SIG-M5 treated with dmso at 0.1 percent for 504 hours (cell line): ENCODE data around the gene CYTH4.

Experiments
- DNase-seq: peaks from one replicate; lab custom pipeline; 2025; ENCODE audit not compliant: unreplicated experiment; lab: John Stamatoyannopoulos, UW

Gene CYTH4

GRCh38 chr22:37285937-37286336 is 3.6 kb downstream of the CYTH4 start:
- no peak for DNase-seq

- DNase-seq: no peak
Measured at GRCh38 chr22:37287550-37287951, 5.2 kb downstream of the CYTH4 start.

- no peak for DNase-seq
Measured at GRCh38 chr22:37288521-37288920, 6.2 kb downstream of the CYTH4 start.

DNA sequence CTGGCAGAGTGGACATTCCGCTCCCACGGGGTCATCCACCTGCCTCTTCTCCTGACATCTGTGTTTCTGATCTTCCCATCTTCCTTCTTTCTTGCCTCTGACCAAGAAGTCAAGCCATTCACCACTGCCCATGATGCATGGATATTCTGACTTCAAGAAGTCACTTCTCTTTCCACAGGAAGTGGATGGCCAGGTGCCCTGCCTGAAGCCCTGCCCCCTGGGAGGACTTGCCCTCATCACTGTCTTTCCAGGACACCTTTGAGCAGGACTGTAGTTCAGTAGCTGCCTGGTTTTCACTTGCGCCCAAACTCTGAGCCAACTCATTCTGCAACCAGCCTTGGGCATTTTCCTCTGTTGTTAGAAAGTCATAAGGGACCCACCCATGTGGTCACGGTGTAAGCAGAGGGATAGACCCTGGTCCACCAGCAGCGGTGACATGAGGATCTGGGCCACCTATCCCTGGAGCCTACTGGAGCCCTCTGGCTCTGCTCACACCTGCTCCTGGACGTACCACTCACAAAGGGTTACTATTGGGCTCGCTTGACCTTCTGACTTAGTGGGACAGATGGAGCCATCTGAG is 6.9 kb downstream of the CYTH4 start:
- DNase-seq: no peak

GRCh38 chr22:37290737-37291136 is 8.4 kb downstream of the CYTH4 start:
- DNase-seq: no peak

DNA sequence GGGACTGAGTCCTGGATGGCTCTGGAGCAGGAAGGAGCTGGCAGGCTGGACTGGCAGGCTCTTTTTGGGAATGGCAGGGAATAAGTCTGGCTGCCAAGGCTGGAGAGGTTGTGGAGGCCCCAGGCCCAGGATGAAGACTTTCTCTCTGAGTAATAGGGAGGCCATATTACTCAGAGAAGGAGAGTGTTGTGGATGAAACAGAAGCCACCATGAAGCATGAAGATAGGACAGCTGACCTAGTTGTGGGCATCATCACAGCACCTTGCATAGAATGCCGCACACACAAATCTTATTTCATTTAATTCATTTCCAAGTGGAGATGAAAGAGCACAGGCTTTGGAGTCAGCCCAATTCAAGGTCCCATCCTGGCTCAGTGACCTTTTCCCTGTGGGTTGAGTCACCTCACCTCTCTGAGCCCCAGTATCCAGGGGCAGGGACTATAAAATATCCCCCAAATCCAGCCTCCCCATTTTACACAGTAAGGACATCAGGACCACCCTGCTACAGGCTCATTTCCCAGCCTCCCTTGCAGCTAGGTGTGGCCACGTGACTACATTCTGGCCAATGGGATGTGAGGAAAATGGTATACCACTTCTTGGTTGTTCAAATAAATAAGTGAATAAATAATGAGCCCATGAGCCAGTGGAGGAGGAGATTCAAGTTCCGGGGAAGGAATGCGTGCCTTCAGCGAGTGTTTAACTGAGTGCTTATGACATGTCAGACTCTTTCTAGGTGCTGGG is 9.4 kb downstream of the CYTH4 start:
- DNase-seq: no peak

DNA sequence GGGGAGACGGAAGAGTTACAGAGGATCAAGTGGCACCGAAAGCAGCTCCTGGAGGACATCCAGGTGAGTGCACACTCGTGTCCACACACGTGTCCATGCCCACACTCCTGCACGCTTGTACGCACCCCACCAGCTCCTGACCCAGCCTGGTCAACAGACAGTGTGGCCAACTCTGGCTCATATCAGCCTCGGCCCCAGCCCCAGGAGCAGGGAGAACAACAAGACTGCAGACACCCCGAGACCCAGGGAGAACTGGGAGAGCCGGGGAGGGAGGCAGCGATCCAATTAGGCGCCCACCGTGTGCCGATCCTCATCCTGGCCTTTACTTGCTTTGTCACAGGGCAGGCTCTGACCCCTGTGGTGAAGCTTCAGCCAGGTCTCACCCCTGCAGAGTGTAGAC is 10.3 kb downstream of the CYTH4 start:
- DNase-seq: no peak

DNA sequence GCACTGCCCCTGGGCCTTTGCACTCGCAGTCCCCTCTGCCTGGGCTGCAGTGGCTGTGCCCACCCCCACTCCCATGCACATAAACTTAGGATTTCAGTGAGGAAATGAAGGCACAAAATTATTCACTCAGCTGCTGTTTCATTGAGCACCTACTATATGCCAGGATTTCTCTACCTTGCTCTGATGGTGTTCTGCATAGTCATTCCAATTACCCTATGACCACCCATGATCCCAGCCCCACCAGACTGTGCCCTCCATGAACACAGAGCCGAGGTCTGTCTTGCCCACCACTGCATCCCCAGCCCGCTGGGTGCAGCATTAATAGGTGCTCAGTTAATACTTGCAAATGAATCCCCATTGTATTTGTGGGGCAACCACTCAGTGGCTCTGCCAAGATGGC is 10.9 kb downstream of the CYTH4 start:
- no peak for DNase-seq

DNA sequence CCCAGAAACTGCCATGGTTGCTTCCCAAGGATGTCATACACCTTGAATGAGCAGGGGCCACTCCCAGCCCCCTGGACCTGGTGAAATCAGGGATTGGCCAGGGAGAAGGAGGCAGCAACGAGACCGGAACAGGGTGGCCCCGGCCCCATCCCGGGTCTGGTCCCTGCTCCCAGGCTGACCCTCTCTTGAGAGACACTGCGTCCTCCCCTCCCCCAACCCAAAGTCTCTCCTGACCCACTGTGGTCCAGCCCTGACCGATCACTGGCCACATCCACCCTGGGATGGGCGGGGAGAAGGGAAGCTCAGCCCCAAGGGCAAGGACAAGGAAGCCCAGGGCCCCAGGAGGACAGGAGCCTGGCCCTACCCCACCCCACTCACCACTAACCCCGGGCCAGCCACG is 12.4 kb downstream of the CYTH4 start:
- no peak for DNase-seq

DNA sequence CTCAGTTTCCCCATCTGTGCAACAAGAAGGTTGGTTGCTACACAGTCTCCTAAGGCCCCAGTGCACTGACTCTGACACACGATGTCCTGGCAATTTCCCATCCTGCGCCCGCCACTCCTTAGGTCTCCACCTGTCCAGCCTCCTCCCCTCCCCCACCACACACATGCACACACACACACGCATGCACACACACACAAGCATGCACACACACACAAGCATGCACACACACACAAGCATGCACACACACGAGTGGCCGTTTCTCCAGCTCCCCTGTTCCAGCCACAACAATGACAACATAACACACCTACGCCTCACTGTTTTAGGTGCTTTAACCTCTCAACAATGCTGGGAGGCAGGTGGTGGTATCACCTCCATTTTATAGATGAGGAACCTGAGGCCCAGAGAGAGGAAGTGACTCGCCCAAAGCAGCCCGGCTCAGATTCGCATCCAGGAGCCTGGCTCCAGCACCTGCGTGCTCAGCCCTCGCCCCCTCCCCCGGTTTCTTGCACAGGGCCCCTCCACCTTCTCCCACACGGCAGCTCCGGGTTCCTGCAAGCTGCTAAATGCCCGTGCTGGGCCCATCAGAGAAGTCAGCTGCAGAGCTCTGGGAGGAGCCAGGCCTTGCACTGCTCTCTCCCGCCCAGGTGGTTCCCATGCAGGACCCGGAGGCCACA is 13.0 kb downstream of the CYTH4 start:
- DNase-seq: no peak

- DNase-seq: no peak
Measured at GRCh38 chr22:37295946-37296345, 13.6 kb downstream of the CYTH4 start.

GRCh38 chr22:37298748-37299495 is 16.6 kb downstream of the CYTH4 start:
- DNase-seq: no peak

DNA sequence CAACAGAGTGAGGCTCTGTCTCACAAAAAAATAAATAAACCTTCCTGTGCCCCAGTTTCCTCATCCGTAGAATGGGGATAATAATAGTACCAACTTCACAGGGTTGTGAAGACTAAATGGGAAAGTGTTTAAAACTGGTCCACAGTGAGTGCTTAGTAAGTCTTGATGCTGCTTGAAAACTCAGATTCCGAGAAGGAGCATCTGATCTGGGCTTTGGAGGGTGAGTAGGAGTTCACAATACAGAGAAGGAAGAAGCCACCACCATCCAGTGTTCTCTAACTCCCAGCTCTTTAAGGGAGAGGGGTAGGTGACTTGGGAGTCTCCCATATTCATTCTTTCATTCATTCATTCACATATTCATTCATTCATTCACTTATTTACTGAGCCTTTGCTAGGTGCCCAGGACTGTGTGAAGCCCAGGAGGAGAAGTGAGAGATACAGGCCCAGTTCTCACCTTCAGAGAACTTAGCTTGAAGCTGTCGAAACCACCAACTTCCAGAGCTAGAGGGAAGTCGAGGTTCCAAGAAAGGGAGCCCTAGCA is 17.7 kb downstream of the CYTH4 start:
- no peak for DNase-seq

DNA sequence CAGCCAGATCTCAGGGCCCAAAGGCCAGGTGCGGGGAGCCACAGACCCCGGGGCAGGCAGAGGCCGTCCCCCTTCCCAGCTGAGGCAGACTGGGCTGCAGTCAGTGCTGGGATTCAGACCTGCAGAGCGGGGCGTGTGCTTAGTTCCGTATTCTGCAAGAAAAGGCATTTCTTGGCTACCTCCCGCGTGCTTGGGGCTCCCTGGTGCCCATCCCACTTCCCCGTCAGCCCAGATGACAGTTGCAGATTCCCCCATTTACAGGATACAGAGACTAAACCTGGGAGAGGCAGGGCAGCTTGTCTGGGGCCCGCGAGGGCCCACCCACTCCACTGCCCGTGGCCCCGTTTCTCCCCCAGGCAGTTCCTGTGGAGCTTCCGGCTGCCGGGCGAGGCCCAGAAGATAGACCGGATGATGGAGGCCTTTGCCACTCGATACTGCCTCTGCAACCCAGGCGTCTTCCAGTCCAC is 18.3 kb downstream of the CYTH4 start:
- DNase-seq: peak; percentile 88

DNA sequence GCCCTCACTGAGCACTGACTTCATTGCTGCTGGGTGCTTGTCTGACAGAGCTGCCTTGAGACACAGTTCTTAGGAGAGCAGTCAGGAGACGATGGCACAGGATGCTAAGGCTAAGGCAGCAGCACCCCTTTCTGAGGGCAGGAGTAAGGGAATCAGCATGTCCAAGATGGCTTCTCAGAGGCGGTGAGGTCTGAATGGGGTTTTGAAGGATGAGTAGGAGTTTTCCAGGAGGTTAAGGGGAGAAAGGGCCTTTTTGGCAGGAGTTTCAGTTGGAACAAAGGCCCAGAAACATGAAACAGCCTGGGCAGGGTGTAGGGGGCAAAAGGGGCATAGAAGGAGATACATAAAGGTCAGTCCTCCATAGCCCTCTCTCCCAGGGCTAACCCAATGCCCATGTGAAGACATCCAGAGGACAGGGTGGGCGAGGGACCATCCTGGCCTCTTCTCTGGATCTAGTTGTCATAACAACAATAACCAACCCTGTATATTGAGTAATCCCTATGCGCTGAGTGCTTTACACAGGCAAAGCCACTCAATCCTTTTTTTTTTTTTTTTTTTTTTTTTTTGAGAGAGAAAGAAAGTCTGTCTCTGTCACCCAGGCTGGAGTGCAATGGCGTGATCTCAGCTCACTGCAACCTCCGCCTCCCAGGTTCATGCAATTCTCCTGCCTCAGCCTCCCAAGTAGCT is 19.0 kb downstream of the CYTH4 start:
- peak; percentile 66 for DNase-seq

GRCh38 chr22:37302674-37303555 is 20.6 kb downstream of the CYTH4 start:
- no peak for DNase-seq

DNA sequence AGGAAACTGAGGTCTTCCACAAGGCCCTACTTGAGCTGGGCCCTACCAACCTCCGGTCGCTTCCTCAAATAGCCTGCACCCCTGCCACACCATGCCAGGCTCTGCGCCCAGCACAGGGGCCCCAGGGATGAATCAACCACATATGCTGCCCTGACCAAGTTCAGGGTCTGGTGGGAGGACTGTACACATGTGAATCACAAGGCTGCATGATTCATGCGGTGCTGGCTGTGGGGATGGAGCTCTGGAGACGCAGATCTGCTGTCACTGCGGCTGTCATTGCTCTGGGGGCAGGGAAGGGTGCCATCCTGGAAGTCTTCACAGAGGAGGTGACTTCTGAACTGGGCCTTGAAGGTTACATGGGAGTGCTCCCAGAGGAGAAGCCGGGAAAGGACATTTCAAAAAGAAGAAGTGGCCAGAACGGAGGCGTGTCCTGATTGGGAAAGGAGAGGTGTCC is 21.5 kb downstream of the CYTH4 start:
- peak; percentile 66 for DNase-seq

- DNase-seq: no peak
Measured at GRCh38 chr22:37304595-37305343, 22.5 kb downstream of the CYTH4 start.

GRCh38 chr22:37305887-37306286 is 23.6 kb downstream of the CYTH4 start:
- DNase-seq: no peak
